K562 (cell line): ENCODE measurements around the gene MYPN. TPM values are rescaled to one million over a fixed set of nuclear protein-coding genes. Genes with fewer than 3 reads are reported as not detected.

Experiments
- ASH1L ChIP-seq: fragments of 450-650 bp; IDR thresholded peaks from 2 replicates; pipeline ENCODE4 v1.6.1; 2018; ENCODE audit warnings: borderline replicate concordance, mild to moderate bottlenecking, low read depth; ENCODE audit not compliant: partially characterized antibody
- CREM ChIP-seq: IDR thresholded peaks from 2 replicates; pipeline ENCODE4 v1.6.1; 2014; ENCODE audit warnings: antibody characterized with exemption, low read depth
- FOS ChIP-seq: IDR thresholded peaks from 3 replicates; pipeline ENCODE4 v1.6.1; 2011; ENCODE audit not compliant: insufficient read length; ENCODE audit errors: extremely low read depth
- LCOR ChIP-seq: sonication (generic); formaldehyde crosslinking; IDR thresholded peaks from 2 replicates; pipeline ENCODE4 v1.8.0; 2022; ENCODE audit warnings: mild to moderate bottlenecking, missing genetic modification reagents
- LEF1 ChIP-seq: fragments of 450-650 bp; IDR thresholded peaks from 2 replicates; pipeline ENCODE4 v1.6.1; 2016; ENCODE audit warnings: mild to moderate bottlenecking
- SMARCE1 ChIP-seq: fragments of 450-650 bp; IDR thresholded peaks from 2 replicates; pipeline ENCODE4 v1.7.1; 2016; ENCODE audit warnings: mild to moderate bottlenecking
- SNIP1 ChIP-seq: fragments of 450-650 bp; IDR thresholded peaks from 2 replicates; pipeline ENCODE4 v1.7.1; 2017; ENCODE audit warnings: low read depth, mild to moderate bottlenecking
- ZC3H4 ChIP-seq: sonication (generic); formaldehyde crosslinking; IDR thresholded peaks from 2 replicates; pipeline ENCODE4 v1.9.0; 2021; ENCODE audit warnings: missing genetic modification reagents, borderline replicate concordance
- ZNF384 ChIP-seq: IDR thresholded peaks from 2 replicates; pipeline ENCODE4 v1.6.1; 2012; ENCODE audit warnings: low read depth, low read length, improper control_type of control experiment
- polyA plus RNA-seq, 8 experiments: library from polyadenylated mRNA; depleted of rRNA in 4 of 8; stranded (reverse) in 5 of 8; unstranded in 3 of 8; fragments of >200 nt; fragmentation: Nextera tagmentation in 2 of 8; fragmentation: Illumina TruSeq in 1 of 8; extraction: Ambion mirVana in 2 of 8; extraction: Trizol in 1 of 8; gene quantifications; 2 replicates each; pipeline versions ENCODE4 v1.2.1 to v1.2.3, GENCODE V29; 2011 to 2014; ENCODE audit warnings: inconsistent platforms in 1 of 8, missing spikeins in 1 of 8
- total RNA-seq, 7 experiments: library from RNA; depleted of rRNA in 6 of 7; stranded (reverse); fragments of >200 nt in 6 of 7; fragmentation: Illumina TruSeq in 2 of 7; extraction: Trizol in 2 of 7; gene quantifications; 2 replicates each; pipeline versions ENCODE4 v1.2.1 to v1.2.3, GENCODE V29; 2011 to 2021; ENCODE audit warnings: low replicate concordance in 1 of 7
- TF ChIP-seq, protein P1 (sequence below): fragments of 250-450 bp; sonication (Bioruptor Pico); IDR thresholded peaks from 2 replicates; pipeline ENCODE4 v1.8.0; 2021; ENCODE audit warnings: mild to moderate bottlenecking, moderate library complexity
- TF ChIP-seq, protein P2 (sequence below): fragments of 150-350 bp; conservative IDR thresholded peaks from 2 replicates; pipeline ENCODE4 v1.6.1; 2014; ENCODE audit warnings: low read length
- TF ChIP-seq, protein P3 (sequence below): fragments of 250-450 bp; sonication (Bioruptor Pico); IDR thresholded peaks from 2 replicates; pipeline ENCODE4 v1.4.0; 2020; ENCODE audit warnings: mild to moderate bottlenecking, moderate library complexity
- TF ChIP-seq, protein P4 (sequence below): IDR thresholded peaks from 2 replicates; pipeline ENCODE4 v1.6.1; 2016; ENCODE audit warnings: missing genetic modification characterization, missing compliant biosample characterization
- TF ChIP-seq, protein P5 (sequence below): fragments of 450-650 bp; IDR thresholded peaks from 2 replicates; pipeline ENCODE4 v1.6.1; 2017; ENCODE audit warnings: antibody characterized with exemption
- TF ChIP-seq, protein P6 (sequence below): fragments of 450-650 bp; IDR thresholded peaks from 2 replicates; pipeline ENCODE4 v1.6.1; 2017; ENCODE audit warnings: mild to moderate bottlenecking, moderate library complexity

MYPN gene
- total and polyA plus RNA-seq, 9 of the 15 experiments (the other 6 are each of a cell fraction or from before 2014, with no cell fraction given): not detected

DNA sequence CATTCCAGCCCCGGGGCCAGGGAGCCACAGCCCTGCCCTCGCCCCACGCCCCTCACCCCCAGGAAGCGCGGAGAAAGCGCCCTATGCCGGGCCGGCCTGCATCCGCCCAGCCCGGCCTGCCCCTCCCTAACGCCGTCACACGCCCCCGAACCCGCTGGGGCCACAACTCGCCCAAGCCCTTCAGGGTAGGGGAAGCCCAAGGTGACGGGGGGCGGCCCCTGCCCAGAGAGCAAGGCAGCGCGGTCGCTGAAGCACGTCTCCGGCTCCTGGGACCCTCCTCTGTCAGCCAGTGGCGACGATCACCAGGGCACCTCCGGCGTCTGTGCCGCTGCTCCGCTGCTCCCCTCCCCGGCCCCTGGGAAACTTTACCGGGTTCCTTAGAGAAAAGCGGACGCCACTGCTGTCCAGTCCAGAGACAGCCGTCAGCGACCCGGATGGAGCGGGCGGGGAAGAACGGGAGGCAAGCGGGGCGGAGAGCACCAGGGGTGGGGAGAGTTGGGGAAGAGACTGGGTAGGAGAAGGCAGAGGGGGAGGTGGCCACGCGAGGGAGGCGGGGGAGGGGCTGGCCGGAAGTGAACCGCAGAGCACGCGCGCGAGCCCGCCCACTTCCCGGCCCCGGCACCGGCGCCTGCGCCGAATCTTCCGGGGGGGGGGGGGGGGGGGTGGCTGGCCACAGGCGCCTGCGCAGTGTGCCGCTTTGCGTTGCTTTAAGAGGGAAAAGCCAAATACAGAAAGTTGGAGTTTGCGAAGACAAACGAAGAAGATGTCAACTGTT, 34.3 kb upstream of the MYPN start, which contains the start of gene HERC4 (continued):
- TF ChIP-seq, protein P1, sequence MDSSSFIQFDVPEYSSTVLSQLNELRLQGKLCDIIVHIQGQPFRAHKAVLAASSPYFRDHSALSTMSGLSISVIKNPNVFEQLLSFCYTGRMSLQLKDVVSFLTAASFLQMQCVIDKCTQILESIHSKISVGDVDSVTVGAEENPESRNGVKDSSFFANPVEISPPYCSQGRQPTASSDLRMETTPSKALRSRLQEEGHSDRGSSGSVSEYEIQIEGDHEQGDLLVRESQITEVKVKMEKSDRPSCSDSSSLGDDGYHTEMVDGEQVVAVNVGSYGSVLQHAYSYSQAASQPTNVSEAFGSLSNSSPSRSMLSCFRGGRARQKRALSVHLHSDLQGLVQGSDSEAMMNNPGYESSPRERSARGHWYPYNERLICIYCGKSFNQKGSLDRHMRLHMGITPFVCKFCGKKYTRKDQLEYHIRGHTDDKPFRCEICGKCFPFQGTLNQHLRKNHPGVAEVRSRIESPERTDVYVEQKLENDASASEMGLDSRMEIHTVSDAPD (CRISPR knock-in tag): no peak
- TF ChIP-seq CREM (peak; percentile 71), SNIP1 (no peak), ZNF384 (no peak), ZC3H4 (CRISPR knock-in tag) (no peak), SMARCE1 (peak; percentile 48; the same call in 1 of the 2 replicates), LCOR (CRISPR knock-in tag) (no peak; the same call in 1 of the 2 replicates), ASH1L (no peak), LEF1 (no peak), FOS (no peak)
- TF ChIP-seq, protein P2, sequence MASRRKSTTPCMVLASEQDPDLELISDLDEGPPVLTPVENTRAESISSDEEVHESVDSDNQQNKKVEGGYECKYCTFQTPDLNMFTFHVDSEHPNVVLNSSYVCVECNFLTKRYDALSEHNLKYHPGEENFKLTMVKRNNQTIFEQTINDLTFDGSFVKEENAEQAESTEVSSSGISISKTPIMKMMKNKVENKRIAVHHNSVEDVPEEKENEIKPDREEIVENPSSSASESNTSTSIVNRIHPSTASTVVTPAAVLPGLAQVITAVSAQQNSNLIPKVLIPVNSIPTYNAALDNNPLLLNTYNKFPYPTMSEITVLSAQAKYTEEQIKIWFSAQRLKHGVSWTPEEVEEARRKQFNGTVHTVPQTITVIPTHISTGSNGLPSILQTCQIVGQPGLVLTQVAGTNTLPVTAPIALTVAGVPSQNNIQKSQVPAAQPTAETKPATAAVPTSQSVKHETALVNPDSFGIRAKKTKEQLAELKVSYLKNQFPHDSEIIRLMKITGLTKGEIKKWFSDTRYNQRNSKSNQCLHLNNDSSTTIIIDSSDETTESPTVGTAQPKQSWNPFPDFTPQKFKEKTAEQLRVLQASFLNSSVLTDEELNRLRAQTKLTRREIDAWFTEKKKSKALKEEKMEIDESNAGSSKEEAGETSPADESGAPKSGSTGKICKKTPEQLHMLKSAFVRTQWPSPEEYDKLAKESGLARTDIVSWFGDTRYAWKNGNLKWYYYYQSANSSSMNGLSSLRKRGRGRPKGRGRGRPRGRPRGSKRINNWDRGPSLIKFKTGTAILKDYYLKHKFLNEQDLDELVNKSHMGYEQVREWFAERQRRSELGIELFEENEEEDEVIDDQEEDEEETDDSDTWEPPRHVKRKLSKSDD: no peak
- TF ChIP-seq, protein P3, sequence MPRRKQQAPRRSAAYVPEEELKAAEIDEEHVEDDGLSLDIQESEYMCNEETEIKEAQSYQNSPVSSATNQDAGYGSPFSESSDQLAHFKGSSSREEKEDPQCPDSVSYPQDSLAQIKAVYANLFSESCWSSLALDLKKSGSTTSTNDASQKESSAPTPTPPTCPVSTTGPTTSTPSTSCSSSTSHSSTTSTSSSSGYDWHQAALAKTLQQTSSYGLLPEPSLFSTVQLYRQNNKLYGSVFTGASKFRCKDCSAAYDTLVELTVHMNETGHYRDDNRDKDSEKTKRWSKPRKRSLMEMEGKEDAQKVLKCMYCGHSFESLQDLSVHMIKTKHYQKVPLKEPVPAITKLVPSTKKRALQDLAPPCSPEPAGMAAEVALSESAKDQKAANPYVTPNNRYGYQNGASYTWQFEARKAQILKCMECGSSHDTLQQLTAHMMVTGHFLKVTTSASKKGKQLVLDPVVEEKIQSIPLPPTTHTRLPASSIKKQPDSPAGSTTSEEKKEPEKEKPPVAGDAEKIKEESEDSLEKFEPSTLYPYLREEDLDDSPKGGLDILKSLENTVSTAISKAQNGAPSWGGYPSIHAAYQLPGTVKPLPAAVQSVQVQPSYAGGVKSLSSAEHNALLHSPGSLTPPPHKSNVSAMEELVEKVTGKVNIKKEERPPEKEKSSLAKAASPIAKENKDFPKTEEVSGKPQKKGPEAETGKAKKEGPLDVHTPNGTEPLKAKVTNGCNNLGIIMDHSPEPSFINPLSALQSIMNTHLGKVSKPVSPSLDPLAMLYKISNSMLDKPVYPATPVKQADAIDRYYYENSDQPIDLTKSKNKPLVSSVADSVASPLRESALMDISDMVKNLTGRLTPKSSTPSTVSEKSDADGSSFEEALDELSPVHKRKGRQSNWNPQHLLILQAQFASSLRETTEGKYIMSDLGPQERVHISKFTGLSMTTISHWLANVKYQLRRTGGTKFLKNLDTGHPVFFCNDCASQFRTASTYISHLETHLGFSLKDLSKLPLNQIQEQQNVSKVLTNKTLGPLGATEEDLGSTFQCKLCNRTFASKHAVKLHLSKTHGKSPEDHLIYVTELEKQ: no peak
- TF ChIP-seq, protein P4, sequence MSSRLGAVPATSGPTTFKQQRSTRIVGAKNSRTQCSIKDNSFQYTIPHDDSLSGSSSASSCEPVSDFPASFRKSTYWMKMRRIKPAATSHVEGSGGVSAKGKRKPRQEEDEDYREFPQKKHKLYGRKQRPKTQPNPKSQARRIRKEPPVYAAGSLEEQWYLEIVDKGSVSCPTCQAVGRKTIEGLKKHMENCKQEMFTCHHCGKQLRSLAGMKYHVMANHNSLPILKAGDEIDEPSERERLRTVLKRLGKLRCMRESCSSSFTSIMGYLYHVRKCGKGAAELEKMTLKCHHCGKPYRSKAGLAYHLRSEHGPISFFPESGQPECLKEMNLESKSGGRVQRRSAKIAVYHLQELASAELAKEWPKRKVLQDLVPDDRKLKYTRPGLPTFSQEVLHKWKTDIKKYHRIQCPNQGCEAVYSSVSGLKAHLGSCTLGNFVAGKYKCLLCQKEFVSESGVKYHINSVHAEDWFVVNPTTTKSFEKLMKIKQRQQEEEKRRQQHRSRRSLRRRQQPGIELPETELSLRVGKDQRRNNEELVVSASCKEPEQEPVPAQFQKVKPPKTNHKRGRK (tag): no peak
- TF ChIP-seq, protein P5, sequence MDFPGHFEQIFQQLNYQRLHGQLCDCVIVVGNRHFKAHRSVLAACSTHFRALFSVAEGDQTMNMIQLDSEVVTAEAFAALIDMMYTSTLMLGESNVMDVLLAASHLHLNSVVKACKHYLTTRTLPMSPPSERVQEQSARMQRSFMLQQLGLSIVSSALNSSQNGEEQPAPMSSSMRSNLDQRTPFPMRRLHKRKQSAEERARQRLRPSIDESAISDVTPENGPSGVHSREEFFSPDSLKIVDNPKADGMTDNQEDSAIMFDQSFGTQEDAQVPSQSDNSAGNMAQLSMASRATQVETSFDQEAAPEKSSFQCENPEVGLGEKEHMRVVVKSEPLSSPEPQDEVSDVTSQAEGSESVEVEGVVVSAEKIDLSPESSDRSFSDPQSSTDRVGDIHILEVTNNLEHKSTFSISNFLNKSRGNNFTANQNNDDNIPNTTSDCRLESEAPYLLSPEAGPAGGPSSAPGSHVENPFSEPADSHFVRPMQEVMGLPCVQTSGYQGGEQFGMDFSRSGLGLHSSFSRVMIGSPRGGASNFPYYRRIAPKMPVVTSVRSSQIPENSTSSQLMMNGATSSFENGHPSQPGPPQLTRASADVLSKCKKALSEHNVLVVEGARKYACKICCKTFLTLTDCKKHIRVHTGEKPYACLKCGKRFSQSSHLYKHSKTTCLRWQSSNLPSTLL: no peak
- TF ChIP-seq, protein P6, sequence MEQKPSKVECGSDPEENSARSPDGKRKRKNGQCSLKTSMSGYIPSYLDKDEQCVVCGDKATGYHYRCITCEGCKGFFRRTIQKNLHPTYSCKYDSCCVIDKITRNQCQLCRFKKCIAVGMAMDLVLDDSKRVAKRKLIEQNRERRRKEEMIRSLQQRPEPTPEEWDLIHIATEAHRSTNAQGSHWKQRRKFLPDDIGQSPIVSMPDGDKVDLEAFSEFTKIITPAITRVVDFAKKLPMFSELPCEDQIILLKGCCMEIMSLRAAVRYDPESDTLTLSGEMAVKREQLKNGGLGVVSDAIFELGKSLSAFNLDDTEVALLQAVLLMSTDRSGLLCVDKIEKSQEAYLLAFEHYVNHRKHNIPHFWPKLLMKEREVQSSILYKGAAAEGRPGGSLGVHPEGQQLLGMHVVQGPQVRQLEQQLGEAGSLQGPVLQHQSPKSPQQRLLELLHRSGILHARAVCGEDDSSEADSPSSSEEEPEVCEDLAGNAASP: no peak
